Stimulated activated effector memory CD8-positive, alpha-beta T cell treated with anti-CD3 and anti-CD28 coated beads, Interleukin-12 subunit alpha, Interleukin-12 subunit beta, amount 100 ng/mL, for 72 hours (primary cell): Measurements from ENCODE around the gene ELL.
A peak's percentile ranks its signal among the peaks of the same experiment; 100 is the strongest.
"Not testable (repeated sequence)": the region's sequence is repeated elsewhere in the genome, so short reads cannot be mapped to it uniquely, and the experiment has no call there.

Experiments used
- ATAC-seq: fragments of 150-1000 bp; cut with Tn5 transposase; 2 replicates; pipeline ENCODE4 v1.10.0; 2021
- DNase-seq, 2 donors: peaks; one replicate each; pipeline ENCODE4 v3.0.0; 2021 to 2022; ENCODE audit warnings: low spot score in 2 of 2
- H3K27ac Mint-ChIP-seq: one replicate; pipeline ENCODE4 v1.8.0; 2022; ENCODE audit warnings: mild to moderate bottlenecking, mixed read lengths
- H3K36me3 Mint-ChIP-seq: one replicate; pipeline ENCODE4 v1.8.0; 2022; ENCODE audit warnings: mild to moderate bottlenecking, mixed read lengths
- H3K4me1 Mint-ChIP-seq: one replicate; pipeline ENCODE4 v1.8.0; 2022; ENCODE audit warnings: mixed read lengths
- H3K4me3 Mint-ChIP-seq: one replicate; pipeline ENCODE4 v1.8.0; 2022; ENCODE audit warnings: mild to moderate bottlenecking, mixed read lengths
- H3K9me3 Mint-ChIP-seq: one replicate; pipeline ENCODE4 v1.8.0; 2022; ENCODE audit warnings: mixed read lengths

The ELL gene

DNA sequence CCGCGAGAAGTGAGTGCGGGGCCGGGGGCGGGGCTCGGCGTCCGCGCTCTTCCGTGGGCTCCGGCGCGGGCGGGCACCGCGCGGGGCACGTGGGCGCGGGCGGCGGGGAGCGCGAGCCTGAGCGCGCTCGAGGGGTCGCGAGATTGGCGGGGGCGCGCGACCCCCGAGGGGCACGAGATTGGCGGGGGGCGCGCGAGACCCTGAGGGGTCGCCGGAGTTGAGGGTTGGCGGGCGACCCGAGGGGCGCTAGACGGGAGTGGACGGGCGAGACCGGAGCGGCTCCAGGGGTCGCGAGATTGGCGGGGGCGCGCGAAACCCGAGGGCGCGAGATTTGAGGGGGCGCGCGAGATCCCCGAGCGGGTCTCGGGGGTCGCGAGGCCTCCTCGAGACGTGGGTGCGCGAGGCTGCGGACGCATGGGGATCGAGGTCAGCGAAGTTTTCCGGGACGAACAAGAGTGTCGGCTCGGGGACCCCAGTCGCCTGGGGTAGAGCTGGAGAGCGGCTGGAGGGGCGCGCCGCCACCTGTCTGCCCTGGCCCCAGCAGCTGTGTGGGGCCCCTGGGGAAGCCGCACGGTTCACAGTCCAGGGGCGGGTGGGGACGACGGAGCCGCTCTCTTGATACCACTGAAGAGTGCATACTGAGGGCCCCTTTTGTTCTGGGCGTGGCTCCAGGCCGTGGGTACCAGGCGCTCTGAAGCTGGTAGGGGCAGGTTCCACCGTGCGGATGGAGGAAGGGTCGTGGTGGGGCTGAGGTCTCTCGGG, 102.0 kb downstream of the ELL start:
- Mint-ChIP-seq H3K4me3 (peak overlapping the region; percentile 95), H3K36me3 (peaks cover 46% of the 10 kb centered on the region), H3K4me1 (peaks cover 85% of the 10 kb centered on the region), H3K27ac (peak overlapping the region; percentile 93), H3K9me3 (no peaks in the 10 kb centered on the region)
- ATAC-seq (peak; percentile 62), DNase-seq (peak in 1 of 2 donors; percentile 81)

DNA sequence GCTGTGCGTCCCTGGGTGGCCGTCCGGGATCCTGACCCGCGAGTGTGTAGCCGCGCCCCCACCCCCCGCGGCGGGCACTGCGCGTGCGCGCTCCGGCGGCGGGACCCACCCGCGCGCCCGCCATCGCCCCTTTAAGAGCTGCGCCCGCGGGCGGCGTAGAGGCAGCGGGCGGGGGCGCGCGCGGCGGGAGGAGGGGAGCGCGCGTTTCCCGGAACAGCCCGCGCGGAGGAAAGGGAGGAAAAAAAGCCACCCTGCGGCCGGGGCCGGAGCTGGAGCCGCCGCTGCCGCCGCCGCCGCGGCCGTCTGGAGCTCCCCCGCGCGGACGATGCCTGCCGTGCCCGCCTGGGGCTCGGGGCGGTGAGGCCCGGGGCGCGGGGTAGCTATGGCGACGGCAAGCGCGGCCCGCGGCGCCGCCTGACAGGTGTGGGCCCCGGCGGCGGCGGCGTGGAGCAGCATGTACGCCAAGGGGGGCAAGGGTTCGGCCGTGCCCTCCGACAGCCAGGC, 102.6 kb downstream of the ELL start, which contains the start of gene SSBP4:
Gene SSBP4 (plus strand): TSS at position 204 of the 504 bp plus-strand sequence. CDS start 251 bp downstream, at position 455.
- Mint-ChIP-seq H3K4me3 (peak within 1 kb of the TSS; percentile 95), H3K36me3 (peaks cover 46% of the 10 kb centered on the region), H3K4me1 (peaks cover 85% of the 10 kb centered on the region), H3K27ac (peak within 1 kb of the TSS; percentile 93), H3K9me3 (no peaks in the 10 kb centered on the region)
- ATAC-seq (peak; percentile 66), DNase-seq (peak; percentile 82 to 88)

DNA sequence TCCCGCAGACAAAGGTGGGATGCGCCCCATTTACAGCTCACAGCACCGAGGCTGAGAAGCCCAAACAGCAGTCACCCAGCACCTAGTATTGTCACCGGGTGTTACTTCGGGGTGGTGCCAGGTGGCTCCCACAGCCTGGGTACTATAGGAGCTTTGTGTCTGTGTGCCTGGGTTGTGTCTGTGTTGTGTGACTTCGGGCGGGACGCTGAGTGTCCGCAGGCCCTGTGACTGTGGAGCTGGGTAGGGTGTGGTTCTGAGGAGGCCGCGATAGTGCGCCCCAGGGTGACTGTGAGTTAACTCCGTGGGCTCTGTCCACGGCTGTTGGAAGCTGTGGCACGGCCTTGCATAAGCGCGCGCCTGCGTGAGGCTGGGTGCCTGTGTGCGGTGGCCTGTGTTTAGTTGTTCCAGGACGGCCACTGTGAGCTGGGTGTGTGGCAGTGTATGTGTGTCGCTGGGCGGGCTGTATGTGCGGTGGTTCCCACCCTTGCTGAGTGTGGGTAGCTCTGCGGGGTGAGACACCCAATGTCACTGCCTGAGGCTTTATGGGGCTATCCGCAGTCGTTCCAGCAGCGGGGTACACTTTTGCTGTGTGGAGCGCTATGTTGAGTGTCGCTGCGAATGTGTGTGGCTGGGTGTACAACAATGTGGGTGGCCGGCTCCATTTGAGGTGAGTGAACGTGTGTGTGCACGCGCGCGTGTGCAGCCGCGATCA, 103.2 kb downstream of the ELL start:
- Mint-ChIP-seq H3K9me3 (no peaks in the 10 kb centered on the region), H3K4me3 (peak overlapping the region; percentile 95), H3K4me1 (peaks cover 83% of the 10 kb centered on the region), H3K27ac (peak overlapping the region; percentile 91), H3K36me3 (peaks cover 44% of the 10 kb centered on the region)
- DNase-seq (no peak), ATAC-seq (peak; percentile 39)

DNA sequence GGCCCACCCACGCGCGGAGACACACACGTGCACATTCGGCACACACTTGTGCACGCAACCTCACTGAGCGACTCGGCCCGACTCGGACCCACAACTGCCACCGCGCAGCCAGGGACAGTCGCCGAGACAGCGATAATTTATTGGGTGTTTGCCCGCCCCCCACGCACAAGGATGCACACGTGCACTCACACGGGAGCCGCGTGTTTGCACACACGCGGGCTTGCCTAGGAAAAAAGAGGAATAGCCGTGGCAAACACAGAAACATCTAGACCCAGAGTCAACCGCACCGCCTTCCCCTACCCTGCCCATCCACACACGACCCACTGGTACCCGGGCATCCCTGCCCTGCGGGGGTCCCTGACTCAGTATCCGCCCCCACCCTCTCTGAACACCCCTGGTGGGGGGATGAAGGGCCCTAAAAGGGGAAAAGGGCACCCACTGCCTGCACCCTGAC, 103.8 kb downstream of the ELL start:
- H3K9me3 Mint-ChIP-seq: no peaks in the 10 kb centered on the region
- peak overlapping the region; percentile 91 for H3K27ac Mint-ChIP-seq
- ATAC-seq (no peak), DNase-seq (peak in 1 of 2 donors; percentile 68)
- H3K36me3 Mint-ChIP-seq: peaks cover 38% of the 10 kb centered on the region
- peaks cover 77% of the 10 kb centered on the region for H3K4me1 Mint-ChIP-seq
- peak overlapping the region; percentile 95 for H3K4me3 Mint-ChIP-seq

DNA sequence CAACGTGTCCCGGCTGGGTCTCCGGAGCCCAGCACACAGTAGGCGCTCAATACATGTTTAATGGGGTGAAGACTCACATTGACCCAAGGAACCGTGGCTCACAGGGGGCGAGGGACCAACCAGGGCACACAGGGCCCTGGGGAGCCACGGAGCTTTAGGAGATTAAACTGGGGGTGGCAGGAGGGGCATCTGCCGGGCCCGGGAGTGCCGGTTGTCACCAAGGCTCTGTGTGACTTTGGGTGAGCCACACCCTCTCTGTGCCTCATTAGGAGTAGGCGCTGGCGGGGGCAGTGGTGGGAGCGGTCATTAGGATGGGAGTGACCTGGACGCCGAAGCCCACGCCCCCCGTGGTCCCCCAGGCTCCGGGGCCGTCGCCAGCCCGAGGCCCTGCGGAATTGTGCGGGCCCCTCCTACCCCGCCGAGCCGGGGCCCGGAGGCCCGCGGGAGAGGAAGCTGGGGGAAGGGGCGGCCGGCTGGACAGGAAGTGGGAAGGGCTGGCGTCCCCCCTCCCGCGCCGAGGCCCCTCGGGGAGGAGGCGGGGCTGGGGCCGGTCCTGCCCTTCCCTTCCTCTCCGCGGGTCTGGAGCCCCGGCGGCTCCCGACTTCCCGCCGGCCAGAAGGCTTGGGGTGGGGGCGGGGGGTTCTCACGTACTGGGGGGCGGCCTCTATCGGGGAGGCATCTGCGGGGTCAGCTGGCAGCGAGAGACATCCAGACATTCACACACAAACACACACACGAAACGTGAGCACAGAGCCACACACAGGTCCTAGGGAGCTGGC, 104.4 kb downstream of the ELL start:
- DNase-seq (peak in 1 of 2 donors; percentile 80), ATAC-seq (peak; percentile 1)
- no peaks in the 10 kb centered on the region for H3K9me3 Mint-ChIP-seq
- peaks cover 32% of the 10 kb centered on the region for H3K36me3 Mint-ChIP-seq
- H3K4me1 Mint-ChIP-seq: peaks cover 71% of the 10 kb centered on the region
- H3K4me3 Mint-ChIP-seq: peak overlapping the region; percentile 95
- peak overlapping the region; percentile 91 for H3K27ac Mint-ChIP-seq

DNA sequence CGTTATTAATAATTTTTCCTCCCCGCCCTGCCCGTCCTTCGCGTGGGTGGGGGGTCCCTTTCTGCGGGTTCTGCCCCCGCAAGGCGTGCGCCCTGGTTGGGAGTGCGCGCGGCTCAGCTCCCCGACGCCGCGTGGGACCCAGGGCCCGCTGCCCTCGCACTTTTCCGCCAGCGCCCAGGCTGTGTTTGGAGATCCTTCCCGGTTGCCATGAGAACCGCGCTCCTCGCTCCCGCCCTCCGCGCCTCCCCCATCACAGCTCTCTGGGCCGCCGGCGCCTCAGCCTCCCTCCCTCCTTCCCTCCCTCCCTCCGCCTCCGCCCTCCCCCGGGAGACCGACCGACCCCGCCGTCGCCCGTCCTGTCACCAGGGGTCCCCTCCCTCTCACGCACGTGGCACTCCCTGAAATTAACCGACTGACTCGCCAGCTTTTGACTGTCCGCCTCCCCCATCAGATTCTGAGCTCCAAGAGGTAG, 105.1 kb downstream of the ELL start:
- peak overlapping the region; percentile 88 for H3K27ac Mint-ChIP-seq
- H3K4me3 Mint-ChIP-seq: peak overlapping the region; percentile 95
- H3K36me3 Mint-ChIP-seq: peaks cover 28% of the 10 kb centered on the region
- peak in 1 of 2 donors; percentile 81 for DNase-seq
- peaks cover 65% of the 10 kb centered on the region for H3K4me1 Mint-ChIP-seq
- H3K9me3 Mint-ChIP-seq: no peaks in the 10 kb centered on the region
- peak; percentile 11 for ATAC-seq

DNA sequence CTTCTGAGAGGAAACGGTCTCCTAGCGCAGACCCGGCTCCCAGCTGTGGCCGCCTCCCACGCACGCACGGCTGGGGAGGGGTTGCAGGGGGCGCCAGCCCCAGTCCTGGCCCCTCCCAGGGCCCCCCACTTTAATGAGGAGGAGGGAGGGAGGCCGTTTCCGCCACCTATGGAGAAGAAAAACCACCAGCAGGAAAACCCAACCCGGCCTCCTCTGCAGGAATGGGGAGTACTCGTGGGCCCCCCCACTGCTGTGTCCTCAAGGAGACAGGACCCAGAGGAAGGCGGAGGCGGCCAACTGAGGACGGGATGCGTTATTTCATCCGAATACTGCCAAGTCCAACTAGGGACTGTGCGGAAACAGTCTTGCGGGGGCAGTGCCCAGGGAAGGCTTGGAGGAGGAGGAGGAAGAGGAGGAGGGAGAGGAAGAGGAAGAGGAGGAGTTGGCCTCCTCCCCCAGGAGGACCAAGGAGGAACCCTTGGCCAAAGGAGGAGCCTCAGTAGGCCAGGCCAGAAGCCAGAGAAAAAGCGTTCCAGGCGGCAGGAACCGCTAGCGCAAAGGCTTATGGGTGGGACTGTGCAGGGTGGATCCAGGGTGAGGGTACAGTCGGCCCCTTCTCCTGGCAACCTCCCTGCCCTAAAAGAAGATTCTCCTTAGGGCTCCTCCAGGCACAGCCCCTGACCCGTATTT, 106.5 kb downstream of the ELL start:
- ATAC-seq (no peak), DNase-seq (no peak)
- H3K9me3 Mint-ChIP-seq: no peaks in the 10 kb centered on the region
- H3K4me1 Mint-ChIP-seq: peaks cover 55% of the 10 kb centered on the region
- H3K4me3 Mint-ChIP-seq: peak overlapping the region; percentile 46
- peaks cover 15% of the 10 kb centered on the region for H3K36me3 Mint-ChIP-seq
- H3K27ac Mint-ChIP-seq: no peak overlapping the region

DNA sequence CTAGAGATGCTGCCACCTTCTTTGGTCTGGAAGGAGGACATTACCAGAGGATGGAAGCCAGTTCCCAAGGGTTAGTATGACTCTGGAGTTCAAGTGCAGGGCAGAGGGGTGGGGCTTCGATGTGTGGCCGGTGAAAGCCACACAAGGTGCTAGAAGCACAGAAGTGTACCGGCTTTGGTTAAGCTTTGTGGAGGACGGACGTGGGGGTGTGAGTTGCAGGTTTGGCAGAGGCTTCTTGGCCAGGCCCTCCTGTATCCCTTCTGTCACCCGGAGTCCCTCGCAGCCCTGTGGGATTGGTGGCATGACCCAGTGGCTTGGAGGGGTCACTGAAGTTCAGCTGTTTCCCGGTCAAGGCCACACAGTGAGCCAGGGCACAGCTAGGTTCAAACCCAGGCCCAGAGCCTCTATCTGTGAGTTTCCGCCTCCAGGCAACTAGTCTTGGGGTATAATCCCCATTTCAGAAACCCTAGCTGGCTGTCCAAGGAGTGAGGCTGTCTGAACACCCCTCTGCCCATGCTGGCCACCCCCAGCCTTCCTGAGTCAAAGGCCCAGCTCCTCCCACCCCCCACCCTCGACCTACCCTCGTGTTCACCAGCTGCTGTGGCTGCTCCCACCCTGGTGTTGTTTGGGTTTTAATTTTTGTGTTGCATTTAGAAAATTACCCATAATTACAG, 107.2 kb downstream of the ELL start:
- H3K36me3 Mint-ChIP-seq: peaks cover 11% of the 10 kb centered on the region
- H3K27ac Mint-ChIP-seq: no peak overlapping the region
- peak overlapping the region; percentile 46 for H3K4me3 Mint-ChIP-seq
- DNase-seq (peak in 1 of 2 donors; percentile 59), ATAC-seq (no peak)
- H3K9me3 Mint-ChIP-seq: no peaks in the 10 kb centered on the region
- H3K4me1 Mint-ChIP-seq: peaks cover 52% of the 10 kb centered on the region

DNA sequence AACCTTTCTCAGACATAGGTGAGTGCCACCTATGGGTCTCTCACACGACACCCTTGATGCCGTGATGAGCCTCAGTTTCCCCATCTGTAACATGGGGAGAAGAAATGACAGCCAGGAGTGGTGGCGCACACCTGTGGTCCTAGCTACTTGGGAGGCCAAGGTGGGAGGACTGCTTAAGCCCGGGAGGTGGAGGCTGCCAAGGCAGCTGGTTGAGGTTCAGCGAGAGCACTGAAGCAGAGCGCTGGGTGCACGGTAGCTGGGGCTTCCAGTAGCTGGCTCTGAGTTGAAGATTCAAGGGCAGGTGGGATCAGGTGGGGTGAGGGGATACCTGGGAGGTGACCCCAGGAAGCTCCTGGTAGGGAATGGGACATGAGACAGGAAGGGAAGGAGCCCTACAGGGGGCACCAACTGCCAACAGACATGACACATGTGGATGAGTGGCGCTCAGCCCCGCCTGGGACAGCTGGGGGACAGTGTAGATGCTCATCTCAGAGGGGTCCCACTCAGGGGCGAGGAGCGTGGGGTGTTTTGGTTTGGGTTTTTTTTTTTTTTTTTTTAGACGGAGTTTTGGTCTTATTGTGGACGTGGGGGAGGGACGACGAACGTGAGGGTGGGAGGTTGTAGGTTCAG, 109.1 kb downstream of the ELL start:
- Mint-ChIP-seq H3K4me3 (no peak overlapping the region), H3K36me3 (no peaks in the 10 kb centered on the region), H3K27ac (no peak overlapping the region), H3K4me1 (peaks cover 38% of the 10 kb centered on the region), H3K9me3 (no peaks in the 10 kb centered on the region)
- no peak for DNase-seq
- ATAC-seq: no peak

DNA sequence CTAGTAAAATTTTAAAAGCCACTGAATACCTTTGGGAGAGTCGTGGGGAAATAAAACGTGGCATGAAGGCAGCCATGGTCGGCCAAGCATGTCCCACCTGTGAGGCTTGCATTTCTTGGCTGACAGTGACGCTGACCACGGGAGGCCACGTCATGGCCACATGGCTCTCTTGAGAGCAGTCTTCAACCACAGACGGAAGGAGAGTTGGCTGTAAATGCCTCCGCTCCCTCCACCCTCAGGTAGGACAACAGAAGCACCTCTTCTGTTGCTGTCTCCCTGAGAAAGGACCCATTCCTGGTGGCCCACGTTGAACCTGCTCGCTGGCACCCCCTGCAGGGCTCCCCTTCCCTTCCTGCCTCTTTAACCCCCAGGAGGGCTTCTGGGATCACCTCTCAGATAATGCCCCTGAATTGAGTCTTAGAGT, 113.8 kb downstream of the ELL start:
- ATAC-seq (peak; percentile 62), DNase-seq (no peak)
- Mint-ChIP-seq H3K4me3 (no peak overlapping the region), H3K36me3 (no peaks in the 10 kb centered on the region), H3K4me1 (peaks cover 7% of the 10 kb centered on the region), H3K27ac (no peak overlapping the region), H3K9me3 (no peaks in the 10 kb centered on the region)

DNA sequence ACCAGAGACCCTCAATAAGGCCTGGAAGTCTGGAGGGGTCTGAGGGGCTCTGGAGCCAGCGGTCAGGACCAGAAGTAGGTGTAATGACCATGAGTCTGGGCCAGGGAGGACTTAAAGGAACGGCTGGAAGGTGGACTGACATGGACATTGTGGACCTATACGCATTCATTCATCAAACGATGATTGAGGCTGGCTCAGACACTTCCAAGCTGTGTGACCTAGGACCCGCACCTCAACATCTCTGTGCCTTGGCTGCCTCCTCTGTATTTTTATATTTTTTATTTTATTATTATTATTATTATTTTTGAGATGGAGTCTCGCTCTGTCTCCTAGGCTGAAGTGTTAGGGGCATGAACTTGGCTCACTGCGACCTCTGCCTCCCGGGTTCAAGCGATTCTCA, 115.1 kb downstream of the ELL start:
- no peak overlapping the region for H3K27ac Mint-ChIP-seq
- no peak for ATAC-seq
- H3K9me3 Mint-ChIP-seq: no peaks in the 10 kb centered on the region
- no peak overlapping the region for H3K4me3 Mint-ChIP-seq
- no peak for DNase-seq
- peaks cover 8% of the 10 kb centered on the region for H3K4me1 Mint-ChIP-seq
- H3K36me3 Mint-ChIP-seq: no peaks in the 10 kb centered on the region

DNA sequence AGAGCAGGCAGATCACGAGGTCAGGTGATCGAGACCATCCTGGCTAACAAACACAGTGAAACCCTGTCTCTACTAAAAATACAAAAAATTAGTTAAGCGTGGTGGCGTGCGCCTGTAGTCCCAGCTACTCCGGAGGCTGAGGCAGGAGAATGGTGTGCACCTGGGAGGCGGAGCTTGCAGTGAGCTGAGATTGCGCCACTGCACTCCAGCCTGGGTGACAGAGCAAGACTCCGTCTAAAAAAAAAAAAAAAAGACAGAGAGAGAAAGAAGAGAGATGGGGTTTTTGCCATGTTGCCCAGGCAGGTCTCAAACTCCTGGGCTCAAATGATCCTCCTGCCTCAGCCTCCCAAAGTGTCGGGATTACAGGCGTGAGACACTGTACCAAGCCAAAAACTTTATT, 116.1 kb downstream of the ELL start:
- H3K36me3 Mint-ChIP-seq, H3K27ac Mint-ChIP-seq, DNase-seq, H3K4me3 Mint-ChIP-seq, ATAC-seq, H3K9me3 Mint-ChIP-seq: not testable (repeated sequence)
- H3K4me1 Mint-ChIP-seq: peaks cover 11% of the 10 kb centered on the region

DNA sequence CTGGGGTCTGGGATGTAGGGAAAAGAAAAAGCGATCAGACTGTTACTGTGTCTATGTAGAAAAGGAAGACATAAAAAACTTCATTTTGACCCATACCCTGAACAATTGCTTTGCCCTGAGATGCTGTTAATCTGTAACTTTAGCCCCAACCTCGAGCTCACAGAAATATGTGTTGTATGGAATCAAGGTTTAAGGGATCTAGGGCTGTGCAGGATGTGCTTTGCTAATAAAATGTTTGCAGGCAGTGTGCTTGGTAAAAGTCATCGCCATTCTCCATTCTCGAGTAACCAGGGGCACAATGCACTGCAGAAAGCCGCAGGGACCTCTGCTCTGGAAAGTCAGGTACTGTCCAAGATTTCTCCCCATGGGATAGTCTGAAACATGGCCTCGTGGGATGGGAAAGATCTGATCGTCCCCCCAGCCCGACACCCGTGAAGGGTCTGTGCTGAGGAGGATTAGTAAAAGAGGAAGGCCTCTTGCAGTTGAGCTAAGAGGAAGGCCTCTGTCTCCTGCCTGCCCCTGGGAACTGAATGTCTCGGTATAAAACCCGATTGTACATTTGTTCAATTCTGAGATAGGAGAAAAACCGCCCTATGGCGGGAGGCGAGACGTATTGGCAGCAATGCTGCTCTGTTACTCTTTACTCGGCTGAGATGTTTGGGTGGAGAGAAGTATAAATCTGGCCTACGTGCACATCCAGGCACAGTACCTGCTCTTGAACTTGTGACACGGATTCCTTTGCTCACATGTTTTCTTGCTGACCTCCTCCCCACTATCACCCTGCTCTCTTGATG, 119.2 kb downstream of the ELL start:
- H3K4me3 Mint-ChIP-seq, DNase-seq, H3K4me1 Mint-ChIP-seq, H3K36me3 Mint-ChIP-seq, H3K9me3 Mint-ChIP-seq, H3K27ac Mint-ChIP-seq, ATAC-seq: not testable (repeated sequence)
